BE2C (cell line): ENCODE data around the gene RGS11.
A peak's percentile ranks its signal among the peaks of the same experiment; 100 is the strongest.

Experiments used
- DNase-seq: peaks from one replicate; pipeline ENCODE4 v3.0.0-alpha.2; 2020
- H3K27me3 ChIP-seq: fragments of 250-450 bp; sonication (Bioruptor Pico); 2 replicates; pipeline ENCODE4 v1.5.1; 2020; ENCODE audit warnings: mild to moderate bottlenecking
- H3K36me3 ChIP-seq: fragments of 250-450 bp; sonication (Bioruptor Pico); 2 replicates; pipeline ENCODE4 v1.5.1; 2020; ENCODE audit warnings: mild to moderate bottlenecking
- H3K4me1 ChIP-seq: fragments of 250-450 bp; sonication (Bioruptor Pico); 2 replicates; pipeline ENCODE4 v1.5.1; 2020
- H3K4me3 ChIP-seq: 2 replicates; pipeline ENCODE4 v1.5.1; 2011; ENCODE audit warnings: low read depth, low read length
- H3K9me3 ChIP-seq: fragments of 250-450 bp; sonication (Bioruptor Pico); 2 replicates; pipeline ENCODE4 v1.5.1; 2020
- TF ChIP-seq, protein P1 (sequence below): IDR thresholded peaks from 2 replicates; pipeline ENCODE4 v1.5.1; 2012; ENCODE audit warnings: mild to moderate bottlenecking, low read depth, low read length

The RGS11 gene

GRCh38 chr16:291539-291938 lies 15.8 kb upstream of the RGS11 start:
- TF ChIP-seq, protein P1, sequence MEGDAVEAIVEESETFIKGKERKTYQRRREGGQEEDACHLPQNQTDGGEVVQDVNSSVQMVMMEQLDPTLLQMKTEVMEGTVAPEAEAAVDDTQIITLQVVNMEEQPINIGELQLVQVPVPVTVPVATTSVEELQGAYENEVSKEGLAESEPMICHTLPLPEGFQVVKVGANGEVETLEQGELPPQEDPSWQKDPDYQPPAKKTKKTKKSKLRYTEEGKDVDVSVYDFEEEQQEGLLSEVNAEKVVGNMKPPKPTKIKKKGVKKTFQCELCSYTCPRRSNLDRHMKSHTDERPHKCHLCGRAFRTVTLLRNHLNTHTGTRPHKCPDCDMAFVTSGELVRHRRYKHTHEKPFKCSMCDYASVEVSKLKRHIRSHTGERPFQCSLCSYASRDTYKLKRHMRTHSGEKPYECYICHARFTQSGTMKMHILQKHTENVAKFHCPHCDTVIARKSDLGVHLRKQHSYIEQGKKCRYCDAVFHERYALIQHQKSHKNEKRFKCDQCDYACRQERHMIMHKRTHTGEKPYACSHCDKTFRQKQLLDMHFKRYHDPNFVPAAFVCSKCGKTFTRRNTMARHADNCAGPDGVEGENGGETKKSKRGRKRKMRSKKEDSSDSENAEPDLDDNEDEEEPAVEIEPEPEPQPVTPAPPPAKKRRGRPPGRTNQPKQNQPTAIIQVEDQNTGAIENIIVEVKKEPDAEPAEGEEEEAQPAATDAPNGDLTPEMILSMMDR: no peak
- Histone ChIP-seq H3K9me3 (no peaks in the 10 kb centered on the region), H3K27me3 (no peaks in the 10 kb centered on the region), H3K4me3 (no peak overlapping the region), H3K36me3 (peaks cover 21% of the 10 kb centered on the region), H3K4me1 (no peaks in the 10 kb centered on the region)
- no peak for DNase-seq

GRCh38 chr16:290681-291405 lies 15.1 kb upstream of the RGS11 start:
- TF ChIP-seq, protein P1: no peak

DNA sequence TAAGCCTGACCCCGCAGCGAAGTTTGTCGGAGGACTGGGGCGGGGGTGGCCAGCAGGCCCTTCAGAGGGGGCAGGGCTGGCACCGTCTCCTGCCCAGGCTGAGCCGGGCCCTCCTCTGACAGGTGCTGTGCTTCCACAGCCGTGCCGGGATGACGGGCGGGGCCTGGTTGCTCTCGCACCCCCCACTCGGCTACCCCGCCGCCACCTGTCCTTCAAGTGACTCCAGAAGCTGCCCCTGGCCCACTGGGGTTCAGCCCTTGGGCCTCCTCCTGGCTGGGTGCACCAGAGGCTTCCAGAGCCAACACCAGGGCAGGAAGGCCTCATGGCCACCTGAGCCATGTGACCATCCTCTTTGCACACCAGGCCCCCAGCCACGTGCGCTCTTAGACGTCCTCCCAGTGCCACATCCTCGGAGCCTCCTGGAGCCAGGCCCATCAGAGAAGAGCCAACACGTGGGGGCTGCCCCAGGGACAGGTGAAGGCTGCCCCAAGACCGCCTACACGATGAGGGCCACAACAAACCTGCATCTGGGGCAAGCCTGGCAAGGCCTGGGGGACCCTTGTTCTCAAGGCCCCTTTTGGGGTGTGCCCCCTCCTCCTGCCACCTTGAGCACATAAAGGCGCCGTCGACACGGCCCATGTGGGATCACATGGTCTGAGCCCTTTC lies 14.4 kb upstream of the RGS11 start:
- no peaks in the 10 kb centered on the region for H3K4me1 ChIP-seq
- H3K9me3 ChIP-seq: no peaks in the 10 kb centered on the region
- no peak for DNase-seq
- TF ChIP-seq, protein P1: no peak
- peaks cover 24% of the 10 kb centered on the region for H3K36me3 ChIP-seq
- no peak overlapping the region for H3K4me3 ChIP-seq
- H3K27me3 ChIP-seq: no peaks in the 10 kb centered on the region

More at GRCh38 chr16:290681-291405, 15.1 kb upstream of the RGS11 start:
- no peaks in the 10 kb centered on the region for H3K9me3 ChIP-seq
- DNase-seq: peak; percentile 15
- no peaks in the 10 kb centered on the region for H3K4me1 ChIP-seq
- H3K27me3 ChIP-seq: no peaks in the 10 kb centered on the region
- H3K4me3 ChIP-seq: no peak overlapping the region
- peaks cover 24% of the 10 kb centered on the region for H3K36me3 ChIP-seq

DNA sequence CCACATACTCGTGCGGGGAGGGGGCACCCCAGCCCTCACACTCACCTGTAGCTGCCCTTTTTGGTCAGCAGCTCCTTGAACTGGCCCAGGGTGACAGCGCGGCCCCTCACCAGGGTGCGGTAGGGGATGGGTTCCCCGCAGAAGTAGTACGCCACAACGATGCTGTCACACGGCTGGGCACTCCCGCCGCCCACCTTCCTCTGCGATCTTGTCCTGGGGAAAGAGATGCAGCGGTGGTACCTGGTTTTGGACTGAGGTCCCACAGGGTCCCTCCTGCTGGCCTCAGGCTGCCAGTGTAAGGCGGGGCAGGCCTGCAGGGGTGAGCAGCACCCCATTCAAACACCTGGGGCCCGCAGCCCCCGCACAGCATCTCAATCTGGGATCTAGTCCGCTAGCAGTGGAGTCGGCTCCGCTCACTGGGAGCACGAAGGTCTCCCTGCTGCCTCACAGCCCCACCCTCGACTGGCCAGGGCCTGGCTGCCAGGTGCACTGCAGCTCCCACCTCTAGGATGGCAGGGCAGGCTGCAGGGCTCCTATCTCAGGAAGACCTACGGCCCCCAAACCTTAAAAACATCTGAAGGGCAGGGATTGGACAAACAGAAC lies 13.8 kb upstream of the RGS11 start:
- Histone ChIP-seq H3K4me3 (no peak overlapping the region), H3K27me3 (no peaks in the 10 kb centered on the region), H3K9me3 (no peaks in the 10 kb centered on the region), H3K4me1 (no peaks in the 10 kb centered on the region), H3K36me3 (peaks cover 29% of the 10 kb centered on the region)
- no peak for DNase-seq
- TF ChIP-seq, protein P1: no peak

DNA sequence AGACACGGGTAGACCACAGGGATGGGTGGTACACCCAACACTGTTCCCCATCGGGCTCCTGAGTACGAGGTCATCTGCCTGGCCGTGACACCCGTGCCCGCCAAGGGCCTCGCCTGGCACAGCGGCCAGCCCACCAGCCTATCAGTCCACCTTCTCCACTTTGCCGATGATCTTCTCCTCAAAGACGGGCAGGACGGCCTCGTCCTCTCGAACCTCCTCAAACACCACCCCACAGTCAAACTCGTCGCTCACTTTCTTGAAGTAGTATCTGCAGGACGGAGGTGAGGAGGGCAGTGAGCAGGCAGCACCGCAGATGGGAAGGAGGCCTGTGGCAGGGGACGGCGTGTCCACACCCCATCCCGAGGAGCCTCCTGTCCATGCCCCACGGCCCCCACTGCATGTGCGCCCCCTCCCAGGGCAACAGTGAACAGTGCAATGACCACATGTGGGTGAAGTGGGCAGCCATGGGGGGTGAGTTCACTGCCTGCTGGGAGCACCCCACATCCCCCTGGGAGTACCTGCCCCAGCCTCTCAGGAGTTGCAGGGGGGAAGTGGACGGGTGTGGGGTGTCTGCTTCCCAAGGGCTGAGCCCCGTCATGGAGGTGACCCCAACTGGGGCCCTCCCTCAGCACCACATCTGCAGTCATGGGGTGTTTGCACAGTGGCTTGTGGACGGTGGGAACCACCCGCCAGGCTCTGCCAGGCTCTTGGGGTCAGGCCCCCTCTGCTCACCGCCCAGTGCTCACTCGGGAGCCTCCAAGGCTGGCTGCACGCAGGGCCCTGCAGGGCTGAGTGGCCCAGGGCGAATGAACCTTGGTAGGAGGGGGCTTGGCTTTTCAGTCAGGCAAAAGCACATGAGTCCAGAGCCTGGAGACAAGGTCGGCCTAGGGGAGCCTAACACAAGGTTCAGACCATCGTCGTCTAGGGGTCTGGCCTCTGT lies 12.5 kb upstream of the RGS11 start:
- H3K4me3 ChIP-seq: no peak overlapping the region
- H3K27me3 ChIP-seq: no peaks in the 10 kb centered on the region
- H3K9me3 ChIP-seq: no peaks in the 10 kb centered on the region
- DNase-seq: no peak
- no peaks in the 10 kb centered on the region for H3K4me1 ChIP-seq
- peaks cover 30% of the 10 kb centered on the region for H3K36me3 ChIP-seq
- TF ChIP-seq, protein P1: no peak
